WERI-Rb-1 (cell line): ENCODE results near the gene TKTL1.

Source experiments
- DNase-seq: peaks from one replicate; pipeline ENCODE4 v3.0.0-alpha.2; 2020
- H3K27ac ChIP-seq: fragments of 250-450 bp; sonication (Bioruptor Pico); 2 replicates; pipeline ENCODE4 v1.5.1; 2020; ENCODE audit warnings: mild to moderate bottlenecking, moderate library complexity
- H3K27me3 ChIP-seq: fragments of 250-450 bp; sonication (Bioruptor Pico); 2 replicates; pipeline ENCODE4 v1.5.1; 2021; ENCODE audit warnings: mild to moderate bottlenecking, low read depth, moderate library complexity; ENCODE audit not compliant: insufficient read depth, severe bottlenecking
- H3K36me3 ChIP-seq: fragments of 250-450 bp; sonication (Bioruptor Pico); 2 replicates; pipeline ENCODE4 v1.5.1; 2020; ENCODE audit warnings: mild to moderate bottlenecking, moderate library complexity
- H3K4me3 ChIP-seq: 2 replicates; pipeline ENCODE4 v1.5.1; 2011; ENCODE audit warnings: low read depth, mild to moderate bottlenecking, control low read depth, low read length
- H3K9me3 ChIP-seq: fragments of 250-450 bp; sonication (Bioruptor Pico); 2 replicates; pipeline ENCODE4 v1.5.1; 2021; ENCODE audit warnings: mild to moderate bottlenecking, moderate library complexity; ENCODE audit not compliant: severe bottlenecking
- TF ChIP-seq, protein P1 (sequence below): IDR thresholded peaks from 2 replicates; pipeline ENCODE4 v1.5.1; 2011; ENCODE audit warnings: low read depth, mild to moderate bottlenecking, control low read depth, inconsistent platforms, low read length

The TKTL1 gene

DNA sequence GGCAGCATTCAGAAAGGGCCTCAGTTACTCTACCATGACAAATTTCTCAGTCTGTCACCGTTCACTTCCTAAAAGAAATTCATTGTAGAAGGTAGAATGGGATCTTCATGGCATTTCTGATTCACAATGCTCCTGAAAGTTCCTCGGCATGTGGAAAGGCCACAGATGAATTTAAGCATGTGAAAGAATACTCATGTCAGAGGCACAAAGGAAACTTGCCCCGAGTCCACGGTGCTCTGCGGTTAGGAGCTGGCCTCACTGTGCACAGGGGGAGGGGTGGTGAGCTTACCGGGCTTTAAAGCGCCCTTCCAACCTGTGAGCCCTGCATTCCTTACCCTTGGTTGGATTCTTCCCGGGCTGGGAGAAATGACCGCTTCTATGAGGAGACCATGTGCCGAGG, 9.3 kb downstream of the TKTL1 start:
- Histone ChIP-seq H3K27ac (no peak overlapping the region), H3K27me3 (peaks cover 4% of the 10 kb centered on the region), H3K36me3 (no peaks in the 10 kb centered on the region), H3K4me3 (no peak overlapping the region), H3K9me3 (no peaks in the 10 kb centered on the region)
- DNase-seq, result no peak
- TF ChIP-seq, protein P1, sequence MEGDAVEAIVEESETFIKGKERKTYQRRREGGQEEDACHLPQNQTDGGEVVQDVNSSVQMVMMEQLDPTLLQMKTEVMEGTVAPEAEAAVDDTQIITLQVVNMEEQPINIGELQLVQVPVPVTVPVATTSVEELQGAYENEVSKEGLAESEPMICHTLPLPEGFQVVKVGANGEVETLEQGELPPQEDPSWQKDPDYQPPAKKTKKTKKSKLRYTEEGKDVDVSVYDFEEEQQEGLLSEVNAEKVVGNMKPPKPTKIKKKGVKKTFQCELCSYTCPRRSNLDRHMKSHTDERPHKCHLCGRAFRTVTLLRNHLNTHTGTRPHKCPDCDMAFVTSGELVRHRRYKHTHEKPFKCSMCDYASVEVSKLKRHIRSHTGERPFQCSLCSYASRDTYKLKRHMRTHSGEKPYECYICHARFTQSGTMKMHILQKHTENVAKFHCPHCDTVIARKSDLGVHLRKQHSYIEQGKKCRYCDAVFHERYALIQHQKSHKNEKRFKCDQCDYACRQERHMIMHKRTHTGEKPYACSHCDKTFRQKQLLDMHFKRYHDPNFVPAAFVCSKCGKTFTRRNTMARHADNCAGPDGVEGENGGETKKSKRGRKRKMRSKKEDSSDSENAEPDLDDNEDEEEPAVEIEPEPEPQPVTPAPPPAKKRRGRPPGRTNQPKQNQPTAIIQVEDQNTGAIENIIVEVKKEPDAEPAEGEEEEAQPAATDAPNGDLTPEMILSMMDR, result no peak

GRCh38 chrX:154305541-154306205, 10.1 kb downstream of the TKTL1 start:
- no peaks in the 10 kb centered on the region for H3K9me3 ChIP-seq
- no peak overlapping the region for H3K27ac ChIP-seq
- no peak overlapping the region for H3K4me3 ChIP-seq
- peaks cover 4% of the 10 kb centered on the region for H3K27me3 ChIP-seq
- DNase-seq, result no peak
- TF ChIP-seq, protein P1, result no peak
- H3K36me3 ChIP-seq, result no peaks in the 10 kb centered on the region

- no peak for DNase-seq
- Histone ChIP-seq H3K9me3 (no peaks in the 10 kb centered on the region), H3K27ac (no peak overlapping the region), H3K27me3 (peaks cover 4% of the 10 kb centered on the region), H3K36me3 (no peaks in the 10 kb centered on the region), H3K4me3 (no peak overlapping the region)
- TF ChIP-seq, protein P1, result no peak
Observed at GRCh38 chrX:154307202-154307601, 11.6 kb downstream of the TKTL1 start.

- H3K27me3 ChIP-seq, result peaks cover 4% of the 10 kb centered on the region
- H3K4me3 ChIP-seq, result no peak overlapping the region
- H3K36me3 ChIP-seq, result no peaks in the 10 kb centered on the region
- DNase-seq, result peak; percentile 82
- H3K9me3 ChIP-seq, result no peaks in the 10 kb centered on the region
- no peak overlapping the region for H3K27ac ChIP-seq
- TF ChIP-seq, protein P1, result peak; percentile 84
Observed at GRCh38 chrX:154308108-154308946, 12.7 kb downstream of the TKTL1 start.

DNA sequence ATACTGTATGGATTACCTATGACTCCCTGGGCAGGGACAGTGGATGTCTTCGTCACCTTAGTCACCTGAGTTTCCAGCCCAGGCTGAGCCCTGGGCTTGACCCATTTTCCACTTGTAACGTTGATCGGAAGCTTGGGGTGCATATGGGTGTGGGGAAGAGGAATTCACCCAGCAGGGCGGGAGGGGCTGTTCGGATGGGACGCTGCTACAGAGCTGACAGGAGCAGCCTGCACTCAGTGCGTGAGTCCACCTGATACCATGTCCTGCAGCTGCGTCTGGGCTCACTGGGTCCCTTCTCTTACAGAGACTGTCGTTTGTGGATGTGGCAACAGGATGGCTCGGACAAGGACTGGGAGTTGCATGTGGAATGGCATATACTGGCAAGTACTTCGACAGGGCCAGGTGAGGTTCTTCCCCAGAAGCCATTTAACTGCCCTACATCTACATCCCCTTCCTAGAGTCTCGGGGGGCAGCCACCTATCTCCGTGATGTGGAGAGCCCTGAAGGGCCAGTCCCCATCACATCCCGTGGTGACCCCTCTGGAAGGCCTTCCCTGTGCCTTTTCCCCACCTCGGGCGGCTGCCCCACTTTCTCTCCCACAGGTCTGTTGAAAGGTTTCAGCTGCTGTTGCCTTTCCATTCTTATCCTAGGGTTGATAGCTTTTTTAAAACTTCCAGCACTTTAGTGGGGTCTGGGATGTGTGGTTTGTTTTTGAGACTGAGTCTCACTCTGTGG, 13.6 kb downstream of the TKTL1 start:
- DNase-seq, result no peak
- Histone ChIP-seq H3K27ac (no peak overlapping the region), H3K27me3 (peaks cover 4% of the 10 kb centered on the region), H3K36me3 (no peaks in the 10 kb centered on the region), H3K4me3 (no peak overlapping the region), H3K9me3 (no peaks in the 10 kb centered on the region)
- TF ChIP-seq, protein P1, result no peak
